ENCODE measurements around the gene AP1S2. TPM values are rescaled to one million over a fixed set of nuclear protein-coding genes. Genes with fewer than 3 reads are reported as not detected.

AP1S2 gene
- total and polyA plus RNA-seq, 10 of the 15 experiments (the other 5 are each of a cell fraction or from before 2014, with no cell fraction given) = 25.6 to 105 (median 50.7) TPM

DNA sequence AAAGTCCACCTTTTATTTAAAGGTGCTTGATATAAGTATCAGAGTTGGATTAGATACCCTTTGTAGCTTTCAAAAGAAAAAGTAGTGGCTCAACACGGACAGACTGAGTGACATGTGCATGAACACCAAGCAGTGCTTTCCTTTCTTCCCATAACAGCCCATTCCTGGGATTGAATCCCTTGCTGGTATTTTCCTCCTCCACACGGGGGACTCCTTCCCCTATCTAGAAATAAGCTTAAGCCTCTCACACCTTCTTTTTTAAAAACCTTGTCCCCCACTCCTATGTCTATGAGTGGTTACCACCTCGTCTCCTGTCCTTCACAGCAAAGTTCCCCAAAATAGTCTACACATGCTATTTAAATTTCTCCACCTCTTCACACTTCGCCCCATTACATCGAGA, 5.1 kb downstream of the AP1S2 start (continued):
- TF ChIP-seq SIN3A (IDR thresholded peaks at IDR 0.05; ENCODE audit: low read depth, low read length) = no peak
- TF ChIP-seq, protein P1, sequence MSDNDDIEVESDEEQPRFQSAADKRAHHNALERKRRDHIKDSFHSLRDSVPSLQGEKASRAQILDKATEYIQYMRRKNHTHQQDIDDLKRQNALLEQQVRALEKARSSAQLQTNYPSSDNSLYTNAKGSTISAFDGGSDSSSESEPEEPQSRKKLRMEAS (IDR thresholded peaks at IDR 0.05; ENCODE audit: low read depth, low read length) = no peak
- TF ChIP-seq, protein P2, sequence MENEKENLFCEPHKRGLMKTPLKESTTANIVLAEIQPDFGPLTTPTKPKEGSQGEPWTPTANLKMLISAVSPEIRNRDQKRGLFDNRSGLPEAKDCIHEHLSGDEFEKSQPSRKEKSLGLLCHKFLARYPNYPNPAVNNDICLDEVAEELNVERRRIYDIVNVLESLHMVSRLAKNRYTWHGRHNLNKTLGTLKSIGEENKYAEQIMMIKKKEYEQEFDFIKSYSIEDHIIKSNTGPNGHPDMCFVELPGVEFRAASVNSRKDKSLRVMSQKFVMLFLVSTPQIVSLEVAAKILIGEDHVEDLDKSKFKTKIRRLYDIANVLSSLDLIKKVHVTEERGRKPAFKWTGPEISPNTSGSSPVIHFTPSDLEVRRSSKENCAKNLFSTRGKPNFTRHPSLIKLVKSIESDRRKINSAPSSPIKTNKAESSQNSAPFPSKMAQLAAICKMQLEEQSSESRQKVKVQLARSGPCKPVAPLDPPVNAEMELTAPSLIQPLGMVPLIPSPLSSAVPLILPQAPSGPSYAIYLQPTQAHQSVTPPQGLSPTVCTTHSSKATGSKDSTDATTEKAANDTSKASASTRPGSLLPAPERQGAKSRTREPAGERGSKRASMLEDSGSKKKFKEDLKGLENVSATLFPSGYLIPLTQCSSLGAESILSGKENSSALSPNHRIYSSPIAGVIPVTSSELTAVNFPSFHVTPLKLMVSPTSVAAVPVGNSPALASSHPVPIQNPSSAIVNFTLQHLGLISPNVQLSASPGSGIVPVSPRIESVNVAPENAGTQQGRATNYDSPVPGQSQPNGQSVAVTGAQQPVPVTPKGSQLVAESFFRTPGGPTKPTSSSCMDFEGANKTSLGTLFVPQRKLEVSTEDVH (IDR thresholded peaks at IDR 0.05; ENCODE audit: low read depth, partially characterized antibody) = no peak
- TF ChIP-seq NRF1 (conservative IDR thresholded peaks at IDR 0.05; ENCODE audit: low read depth, low read length) = no peak
- no peak for TF ChIP-seq CHD2 (IDR thresholded peaks at IDR 0.05; ENCODE audit: borderline replicate concordance, low read depth, low read length)
- peak; percentile 42 for TF ChIP-seq RAD21 (IDR thresholded peaks at IDR 0.05; ENCODE audit: insufficient read depth, low read depth, low read length)

- H2AFZ ChIP-seq (ENCODE audit: control insufficient read depth, low read depth, low read length) = no peak overlapping the region
- CTCF ChIA-PET = interaction anchor here (0.8 to 3.8 kb wide), 19 partner anchors 9 to 597 kb away, joined by 3 to 40 read pairs (median 4); partner anchors contain the start of gene GRPR
- no peak overlapping the region for H3K27ac ChIP-seq (ENCODE audit: control insufficient read depth, insufficient read depth)
- WGBS (ENCODE audit: insufficient coverage, insufficient replicate concordance, low lambda C conversion rate, missing lambda C conversion rate) = 95% methylated on average over 1 of the region's 1 CpG
- H3K4me3 ChIP-seq = no peak overlapping the region
- in situ Hi-C loops (cut with MboI) (no loop called here), intact Hi-C loops (cut with micrococcal nuclease; ENCODE audit: unreplicated experiment) (loop anchor here (2.0 to 10.0 kb wide), 3 partner anchors 86 to 164 kb away; no protein-coding TSS in a partner anchor)
- H3K4me1 ChIP-seq (ENCODE audit: control insufficient read depth, insufficient read depth, low read length) = no peaks in the 10 kb centered on the region
- H3K9me3 ChIP-seq (replicated peaks; ENCODE audit: control insufficient read depth, insufficient read depth, low read length) = no peaks in the 10 kb centered on the region
- H3K27me3 ChIP-seq (replicated peaks in 1 of 2; ENCODE audit: control insufficient read depth in 2 of 2, insufficient read depth in 2 of 2, low read length in 1 of 2) = no peaks in the 10 kb centered on the region
- peaks cover 0 to 5% of the 10 kb centered on the region in 2 experiments; a peak in 2 of 4 replicates for H3K36me3 ChIP-seq (ENCODE audit: control insufficient read depth in 2 of 2, insufficient read depth in 2 of 2, low read length in 1 of 2)
- no TSS peak for BruUV-seq (replicated peaks)
- RAD21 ChIA-PET (ENCODE audit: unreplicated experiment) = interaction anchor here (1.0 to 3.9 kb wide), 21 partner anchors 9 to 597 kb away, joined by 3 to 34 read pairs (median 4); partner anchors contain the start of gene GRPR
- DNase-seq (ENCODE audit: low read depth, low spot score) = no peak
- no peaks in the 10 kb centered on the region for H4K20me1 ChIP-seq (ENCODE audit: control insufficient read depth, insufficient read depth)
- ATAC-seq = peak; percentile 47
- SMC1A ChIA-PET (ENCODE audit: uncharacterized antibody, unreplicated experiment) = interaction anchor here (0.6 to 3.3 kb wide), 25 partner anchors 9 to 363 kb away, joined by 3 to 33 read pairs (median 5); partner anchors contain the start of gene ZRSR2
- POLR2A ChIA-PET = interaction anchor here (1.2 to 1.4 kb wide), 3 partner anchors 17 to 290 kb away, joined by 3 to 4 read pairs (median 3); no protein-coding TSS in a partner anchor
- FAIRE-seq = no peak
- H3K9ac ChIP-seq (ENCODE audit: control insufficient read depth, insufficient read depth, low read length) = no peak overlapping the region
- H3K79me2 ChIP-seq (ENCODE audit: control insufficient read depth, insufficient read depth, low read length) = peaks cover 26% of the 10 kb centered on the region
- no peak overlapping the region for H3K4me2 ChIP-seq (ENCODE audit: control insufficient read depth, insufficient read depth)
- TF ChIP-seq STAT3 (IDR thresholded peaks at IDR 0.05; ENCODE audit: low read depth, low read length) (0 out of 2 replicates have a peak, but pooled peaks have one; percentile 16), NFYA (IDR thresholded peaks at IDR 0.05; ENCODE audit: borderline replicate concordance, low read depth, low read length) (no peak), TBL1XR1 (IDR thresholded peaks at IDR 0.05; ENCODE audit: low read depth, low read length) (no peak), ATF7 (IDR thresholded peaks at IDR 0.05; ENCODE audit: low read depth) (peak; percentile 38; the same call in 1 of the 2 replicates), ZZZ3 (IDR thresholded peaks at IDR 0.05; ENCODE audit: control insufficient read depth, insufficient read length, low read depth) (no peak), CBX3 (IDR thresholded peaks at IDR 0.05; ENCODE audit: borderline replicate concordance, low read depth) (no peak), DPF2 (IDR thresholded peaks at IDR 0.05) (no peak), RAD51 (IDR thresholded peaks at IDR 0.05) (peak; percentile 79), ZSCAN29 (IDR thresholded peaks at IDR 0.05) (no peak), BHLHE40 (IDR thresholded peaks at IDR 0.05; ENCODE audit: borderline replicate concordance in 1 of 2, low read depth in 2 of 2, low read length in 1 of 2) (peak in 1 of 2 experiments; percentile 5; a peak in 1 of 4 replicates), TCF3 (IDR thresholded peaks at IDR 0.05; ENCODE audit: borderline replicate concordance, insufficient read depth, low read depth, low read length) (no peak), USF2 (IDR thresholded peaks at IDR 0.05; ENCODE audit: borderline replicate concordance, low read depth, low read length) (no peak; the same call in 1 of the 2 replicates)
These were observed 6.0 kb downstream of the AP1S2 start for GRCh38 chrX:15848576-15848975.

All from GM12878 (cell line).